SK-N-SH (cell line): ENCODE measurements around the gene MVB12B.

Source experiments
- CHD2 ChIP-seq: fragments of 150-350 bp; IDR thresholded peaks from 2 replicates; pipeline ENCODE4 v1.6.1; 2018; ENCODE audit warnings: low read length; ENCODE audit not compliant: partially characterized antibody
- EP300 ChIP-seq, 2 experiments: IDR thresholded peaks; 2 replicates each; pipeline versions ENCODE4 v1.4.0 to v1.6.1; 2012; ENCODE audit warnings: borderline replicate concordance in 1 of 2, low read depth in 1 of 2, low read length in 1 of 2
- GABPA ChIP-seq: IDR thresholded peaks from 2 replicates; pipeline ENCODE4 v1.4.0; 2012; ENCODE audit warnings: low read depth, mild to moderate bottlenecking
- GATA2 ChIP-seq: sonication (generic); formaldehyde crosslinking; IDR thresholded peaks from 2 replicates; pipeline ENCODE4 v1.5.0; 2020; ENCODE audit warnings: mild to moderate bottlenecking, missing genetic modification reagents
- NRF1 ChIP-seq: IDR thresholded peaks from 2 replicates; pipeline ENCODE4 v1.6.1; 2012; ENCODE audit warnings: low read depth, mild to moderate bottlenecking, low read length
- POLR2AphosphoS5 ChIP-seq: IDR thresholded peaks from 2 replicates; pipeline ENCODE4 v1.6.1; 2012; ENCODE audit warnings: low read depth, low read length
- SIN3A ChIP-seq: IDR thresholded peaks from 2 replicates; pipeline ENCODE4 v1.6.1; 2012; ENCODE audit warnings: low read depth, mild to moderate bottlenecking, low read length, moderate library complexity, borderline replicate concordance
- YY1 ChIP-seq: IDR thresholded peaks from 2 replicates; pipeline ENCODE4 v1.4.0; 2012; ENCODE audit warnings: low read depth, mild to moderate bottlenecking
- TF ChIP-seq, protein P1 (sequence below): fragments of 200-600 bp; sonication (generic); IDR thresholded peaks from 2 replicates; pipeline ENCODE4 v1.6.1; 2017; ENCODE audit warnings: antibody characterized with exemption, mild to moderate bottlenecking, moderate library complexity

DNA sequence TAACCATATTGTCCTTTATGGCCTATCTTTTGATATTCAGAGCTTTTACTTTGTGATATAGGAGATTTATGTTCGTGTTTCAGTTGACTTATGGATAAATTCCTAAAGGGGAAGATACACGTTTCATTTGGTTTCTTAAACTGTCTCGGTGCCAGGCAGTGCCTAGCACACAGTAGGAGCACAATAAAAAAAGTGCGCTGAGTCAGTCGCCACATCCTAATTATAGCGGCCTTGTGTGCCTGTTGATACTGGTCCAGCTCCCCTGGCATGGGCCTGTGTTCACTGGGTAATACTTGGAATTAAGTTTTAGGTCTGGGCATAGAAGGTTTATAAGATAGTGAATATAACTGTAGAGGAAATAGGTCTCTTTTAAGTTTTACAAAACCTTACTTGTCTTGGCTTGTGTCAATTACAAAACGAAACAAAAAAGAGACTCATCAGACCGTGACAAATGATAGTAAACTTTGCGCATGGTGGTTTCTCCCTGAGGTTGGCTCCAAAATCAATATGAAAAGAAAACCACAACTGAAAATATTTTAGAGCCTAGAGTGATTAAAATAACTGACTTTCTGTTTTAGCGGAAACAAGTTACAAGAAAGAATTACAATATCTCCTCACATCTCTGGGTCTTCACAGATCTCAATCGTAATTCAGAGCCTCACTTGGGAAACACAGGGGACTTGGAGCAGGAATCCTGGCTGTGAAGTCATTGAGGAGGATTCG lies 84.8 kb downstream of the MVB12B start:
- TF ChIP-seq NRF1 (no peak), POLR2AphosphoS5 (no peak), YY1 (no peak), CHD2 (no peak), GATA2 (CRISPR knock-in tag) (no peak), EP300 (IDR thresholded peaks at IDR 0.05; ENCODE audit: borderline replicate concordance in 1 of 2, low read depth in 1 of 2, low read length in 1 of 2) (no peak), SIN3A (no peak), GABPA (no peak)
- TF ChIP-seq, protein P1, sequence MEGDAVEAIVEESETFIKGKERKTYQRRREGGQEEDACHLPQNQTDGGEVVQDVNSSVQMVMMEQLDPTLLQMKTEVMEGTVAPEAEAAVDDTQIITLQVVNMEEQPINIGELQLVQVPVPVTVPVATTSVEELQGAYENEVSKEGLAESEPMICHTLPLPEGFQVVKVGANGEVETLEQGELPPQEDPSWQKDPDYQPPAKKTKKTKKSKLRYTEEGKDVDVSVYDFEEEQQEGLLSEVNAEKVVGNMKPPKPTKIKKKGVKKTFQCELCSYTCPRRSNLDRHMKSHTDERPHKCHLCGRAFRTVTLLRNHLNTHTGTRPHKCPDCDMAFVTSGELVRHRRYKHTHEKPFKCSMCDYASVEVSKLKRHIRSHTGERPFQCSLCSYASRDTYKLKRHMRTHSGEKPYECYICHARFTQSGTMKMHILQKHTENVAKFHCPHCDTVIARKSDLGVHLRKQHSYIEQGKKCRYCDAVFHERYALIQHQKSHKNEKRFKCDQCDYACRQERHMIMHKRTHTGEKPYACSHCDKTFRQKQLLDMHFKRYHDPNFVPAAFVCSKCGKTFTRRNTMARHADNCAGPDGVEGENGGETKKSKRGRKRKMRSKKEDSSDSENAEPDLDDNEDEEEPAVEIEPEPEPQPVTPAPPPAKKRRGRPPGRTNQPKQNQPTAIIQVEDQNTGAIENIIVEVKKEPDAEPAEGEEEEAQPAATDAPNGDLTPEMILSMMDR, result no peak
